Measurements from ENCODE around the gene TMBIM1.

Gene TMBIM1

GRCh38 chr2:218257390-218257981, 34.8 kb downstream of the TMBIM1 start:
- DNase-seq (ENCODE audit: low read depth): peak; percentile 40

- no peak for DNase-seq (ENCODE audit: low read depth)
Measured at GRCh38 chr2:218256612-218257350, 35.5 kb downstream of the TMBIM1 start.

- no peak for DNase-seq (ENCODE audit: low read depth)
Measured at GRCh38 chr2:218255446-218255845, 36.9 kb downstream of the TMBIM1 start.

GRCh38 chr2:218253232-218253625, 39.1 kb downstream of the TMBIM1 start:
- DNase-seq (ENCODE audit: low read depth): no peak

- DNase-seq (ENCODE audit: low read depth): no peak
Measured at GRCh38 chr2:218252509-218253231, 39.6 kb downstream of the TMBIM1 start.

- DNase-seq (ENCODE audit: low read depth): no peak
Measured at GRCh38 chr2:218249691-218250090, 42.6 kb downstream of the TMBIM1 start.

- DNase-seq (ENCODE audit: low read depth): no peak
Measured at GRCh38 chr2:218245214-218245613, 47.1 kb downstream of the TMBIM1 start.

GRCh38 chr2:218244665-218245064, 47.6 kb downstream of the TMBIM1 start:
- no peak for DNase-seq (ENCODE audit: low read depth)

GRCh38 chr2:218244204-218244603, 48.1 kb downstream of the TMBIM1 start:
- DNase-seq (ENCODE audit: low read depth): no peak

GRCh38 chr2:218238887-218239286, 53.4 kb downstream of the TMBIM1 start:
- DNase-seq (ENCODE audit: low read depth): no peak

GRCh38 chr2:218236829-218237228, 55.5 kb downstream of the TMBIM1 start:
- DNase-seq (ENCODE audit: low read depth): no peak

- no peak for DNase-seq (ENCODE audit: low read depth)
Measured at GRCh38 chr2:218235017-218235416, 57.3 kb downstream of the TMBIM1 start.

- no peak for DNase-seq (ENCODE audit: low read depth)
Measured at GRCh38 chr2:218234521-218234920, 57.8 kb downstream of the TMBIM1 start.

GRCh38 chr2:218233543-218233942, 58.8 kb downstream of the TMBIM1 start:
- DNase-seq (ENCODE audit: low read depth): no peak

GRCh38 chr2:218230882-218231281, 61.4 kb downstream of the TMBIM1 start:
- DNase-seq (ENCODE audit: low read depth): no peak

GRCh38 chr2:218229851-218230250, 62.5 kb downstream of the TMBIM1 start:
- DNase-seq (ENCODE audit: low read depth): no peak

- DNase-seq (ENCODE audit: low read depth): no peak
Measured at GRCh38 chr2:218229239-218229638, 63.1 kb downstream of the TMBIM1 start.

GRCh38 chr2:218228366-218229090, 63.8 kb downstream of the TMBIM1 start:
- no peak for DNase-seq (ENCODE audit: low read depth)

GRCh38 chr2:218226903-218227302, 65.4 kb downstream of the TMBIM1 start:
- no peak for DNase-seq (ENCODE audit: low read depth)
